Body of pancreas (tissue), 4 donors: ENCODE data around the gene CD4.

Source experiments
- POLR2A ChIP-seq, 3 donors: fragments of 450-650 bp; IDR thresholded peaks; one replicate each; pipeline ENCODE4 v1.6.1; 2016; ENCODE audit warnings: antibody characterized with exemption in 3 of 3, mild to moderate bottlenecking in 2 of 3
- TF ChIP-seq, protein P1 (sequence below), 7 experiments: fragments of 450-650 bp in 4 of 7; fragments of 200-600 bp in 3 of 7; sonication (generic) in 3 of 7; IDR thresholded peaks; one replicate each; pipeline ENCODE4 v1.5.1; 2016 to 2019; ENCODE audit warnings: antibody characterized with exemption in 7 of 7

DNA sequence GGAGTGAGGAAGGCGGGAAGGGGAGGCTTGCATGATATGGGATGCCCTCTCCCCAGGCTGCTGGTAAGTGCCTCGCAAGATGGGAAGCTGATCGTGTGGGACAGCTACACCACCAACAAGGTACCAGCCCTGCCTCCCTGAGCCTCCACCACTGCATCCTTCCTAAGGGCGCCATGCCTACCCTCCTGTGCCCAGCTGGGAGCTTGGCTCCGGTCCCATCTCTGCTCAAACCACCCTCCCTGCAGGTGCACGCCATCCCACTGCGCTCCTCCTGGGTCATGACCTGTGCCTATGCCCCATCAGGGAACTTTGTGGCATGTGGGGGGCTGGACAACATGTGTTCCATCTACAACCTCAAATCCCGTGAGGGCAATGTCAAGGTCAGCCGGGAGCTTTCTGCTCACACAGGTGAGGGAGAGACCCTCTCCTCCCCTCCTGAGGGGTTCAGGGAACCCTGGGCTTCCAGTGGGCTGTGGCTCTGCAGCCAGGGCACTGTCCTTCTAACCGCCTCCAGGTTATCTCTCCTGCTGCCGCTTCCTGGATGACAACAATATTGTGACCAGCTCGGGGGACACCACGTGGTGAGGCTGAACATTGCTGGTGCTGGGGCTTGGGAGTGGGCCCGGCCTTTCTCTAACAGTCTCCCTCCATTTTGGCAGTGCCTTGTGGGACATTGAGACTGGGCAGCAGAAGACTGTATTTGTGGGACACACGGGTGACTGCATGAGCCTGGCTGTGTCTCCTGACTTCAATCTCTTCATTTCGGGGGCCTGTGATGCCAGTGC lies 54.0 kb downstream of the CD4 start:
- TF ChIP-seq, protein P1, sequence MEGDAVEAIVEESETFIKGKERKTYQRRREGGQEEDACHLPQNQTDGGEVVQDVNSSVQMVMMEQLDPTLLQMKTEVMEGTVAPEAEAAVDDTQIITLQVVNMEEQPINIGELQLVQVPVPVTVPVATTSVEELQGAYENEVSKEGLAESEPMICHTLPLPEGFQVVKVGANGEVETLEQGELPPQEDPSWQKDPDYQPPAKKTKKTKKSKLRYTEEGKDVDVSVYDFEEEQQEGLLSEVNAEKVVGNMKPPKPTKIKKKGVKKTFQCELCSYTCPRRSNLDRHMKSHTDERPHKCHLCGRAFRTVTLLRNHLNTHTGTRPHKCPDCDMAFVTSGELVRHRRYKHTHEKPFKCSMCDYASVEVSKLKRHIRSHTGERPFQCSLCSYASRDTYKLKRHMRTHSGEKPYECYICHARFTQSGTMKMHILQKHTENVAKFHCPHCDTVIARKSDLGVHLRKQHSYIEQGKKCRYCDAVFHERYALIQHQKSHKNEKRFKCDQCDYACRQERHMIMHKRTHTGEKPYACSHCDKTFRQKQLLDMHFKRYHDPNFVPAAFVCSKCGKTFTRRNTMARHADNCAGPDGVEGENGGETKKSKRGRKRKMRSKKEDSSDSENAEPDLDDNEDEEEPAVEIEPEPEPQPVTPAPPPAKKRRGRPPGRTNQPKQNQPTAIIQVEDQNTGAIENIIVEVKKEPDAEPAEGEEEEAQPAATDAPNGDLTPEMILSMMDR (IDR thresholded peaks at IDR 0.05): no peak
- no peak for TF ChIP-seq POLR2A (IDR thresholded peaks at IDR 0.05)
